Neuronal stem cell (in vitro differentiated cells): Measurements from ENCODE around the gene IMMP2L.
A peak's percentile ranks its signal among the peaks of the same experiment; 100 is the strongest.

Experiments used
- DNase-seq: peaks from one replicate; pipeline ENCODE4 v3.0.0-alpha.2; 2013; ENCODE audit warnings: low spot score
- H2AFZ ChIP-seq: one replicate; pipeline ENCODE4 v1.6.1; 2013; ENCODE audit warnings: mild to moderate bottlenecking, low read length, inconsistent platforms
- H2AK5ac ChIP-seq: 2 replicates; pipeline ENCODE4 v1.6.1; 2013; ENCODE audit warnings: low read depth, mild to moderate bottlenecking, inconsistent platforms, low read length, moderate library complexity, mixed read lengths
- H2BK120ac ChIP-seq: 2 replicates; pipeline ENCODE4 v1.6.1; 2013; ENCODE audit warnings: low read depth, mild to moderate bottlenecking, inconsistent platforms, low read length, moderate library complexity, mixed read lengths
- H2BK12ac ChIP-seq: one replicate; pipeline ENCODE4 v1.6.1; 2013; ENCODE audit warnings: low read length, inconsistent platforms
- H2BK15ac ChIP-seq: 2 replicates; pipeline ENCODE4 v1.6.1; 2013; ENCODE audit warnings: mild to moderate bottlenecking, low read length, inconsistent platforms, mixed read lengths
- H2BK5ac ChIP-seq: one replicate; pipeline ENCODE4 v1.6.1; 2013; ENCODE audit warnings: inconsistent platforms, mild to moderate bottlenecking, low read length, moderate library complexity
- H3K14ac ChIP-seq: one replicate; pipeline ENCODE4 v1.6.1; 2013; ENCODE audit warnings: low read length, inconsistent platforms
- H3K18ac ChIP-seq: 2 replicates; pipeline ENCODE4 v1.6.1; 2013; ENCODE audit warnings: low read length, inconsistent platforms
- H3K23ac ChIP-seq: 2 replicates; pipeline ENCODE4 v1.6.1; 2013; ENCODE audit warnings: low read depth, mild to moderate bottlenecking, mixed read lengths, low read length, inconsistent platforms; ENCODE audit not compliant: poor library complexity
- H3K27ac ChIP-seq: replicated peaks from 3 replicates; pipeline ENCODE4 v1.5.1; 2013; ENCODE audit warnings: low read length, inconsistent platforms
- H3K27me3 ChIP-seq, 3 experiments: 2 replicates each; pipeline ENCODE4 v1.6.1; 2013; ENCODE audit warnings: low read length in 3 of 3, mild to moderate bottlenecking in 2 of 3, inconsistent platforms in 1 of 3, low read depth in 1 of 3, mixed read lengths in 1 of 3, moderate library complexity in 1 of 3; ENCODE audit not compliant: control insufficient read depth in 3 of 3, insufficient read depth in 3 of 3
- H3K36me3 ChIP-seq, 2 donors: replicated peaks in 1 of 2; 2 replicates each; pipeline ENCODE4 v1.6.1; 2013; ENCODE audit warnings: low read length in 2 of 2; ENCODE audit not compliant: control insufficient read depth in 2 of 2, insufficient read depth in 2 of 2
- H3K4ac ChIP-seq: 2 replicates; pipeline ENCODE4 v1.6.1; 2013; ENCODE audit warnings: inconsistent platforms, mild to moderate bottlenecking, low read length, moderate library complexity
- H3K4me1 ChIP-seq, 2 donors: 1 replicate in 1 of 2; 2 replicates in 1 of 2; pipeline ENCODE4 v1.6.1; 2013; ENCODE audit warnings: low read length in 2 of 2, low read depth in 1 of 2; ENCODE audit not compliant: control insufficient read depth in 2 of 2, insufficient read depth in 1 of 2
- H3K4me2 ChIP-seq: one replicate; pipeline ENCODE4 v1.6.1; 2013; ENCODE audit warnings: mild to moderate bottlenecking, low read length, inconsistent platforms; ENCODE audit not compliant: insufficient read depth, poor library complexity, severe bottlenecking
- H3K4me3 ChIP-seq, 2 donors: 2 replicates each; pipeline ENCODE4 v1.5.1; 2013; ENCODE audit warnings: low read length in 2 of 2, mild to moderate bottlenecking in 2 of 2, inconsistent platforms in 1 of 2, moderate library complexity in 1 of 2
- H3K79me1 ChIP-seq: one replicate; pipeline ENCODE4 v1.6.1; 2013; ENCODE audit warnings: low read depth, mild to moderate bottlenecking, inconsistent platforms, low read length, moderate library complexity
- H3K9ac ChIP-seq: one replicate; pipeline ENCODE4 v1.6.1; 2013; ENCODE audit warnings: mild to moderate bottlenecking, low read depth, low read length, inconsistent platforms; ENCODE audit not compliant: poor library complexity
- H3K9me3 ChIP-seq, 2 donors: replicated peaks in 1 of 2; 2 replicates each; pipeline versions ENCODE3 to v1.6.1; 2013; ENCODE audit warnings: low read length in 2 of 2, mild to moderate bottlenecking in 2 of 2, inconsistent platforms in 1 of 2, low read depth in 1 of 2, mixed read lengths in 1 of 2, moderate library complexity in 1 of 2; ENCODE audit not compliant: control insufficient read depth in 2 of 2, insufficient read depth in 1 of 2
- H4K8ac ChIP-seq: one replicate; pipeline ENCODE4 v1.6.1; 2013; ENCODE audit warnings: low read depth, mild to moderate bottlenecking, inconsistent platforms, low read length, moderate library complexity
- H4K91ac ChIP-seq: one replicate; pipeline ENCODE4 v1.6.1; 2013; ENCODE audit warnings: low read length, low read depth, mild to moderate bottlenecking, inconsistent platforms; ENCODE audit not compliant: poor library complexity
- WGBS, 2 donors: extraction: QIAGEN DNeasy Blood & Tissue Kit; methylation state at CpG; one replicate each; pipeline ENCODE4 v1.1.7; 2013; ENCODE audit warnings: missing lambda C conversion rate in 2 of 2, mixed read lengths in 1 of 2; ENCODE audit not compliant: insufficient read length in 2 of 2, insufficient replicate concordance in 1 of 2; ENCODE audit errors: extremely low coverage in 2 of 2; 5-methylcytosine and 5-hydroxymethylcytosine counted together

IMMP2L gene

GRCh38 chr7:111090846-111091245 is 471.4 kb downstream of the IMMP2L start, which contains the start of gene LRRN3:
Gene LRRN3, plus strand, starts transcription at chr7:111091127. Its CDS starts 31,646 bp downstream, at chr7:111122773.
- Histone ChIP-seq H3K27ac (peak within 1 kb of the TSS; percentile 34), H3K27me3 (no peaks in the 10 kb centered on the region), H2BK15ac (no peak within 1 kb of the TSS), H2AK5ac (no peak within 1 kb of the TSS), H2BK12ac (no peak within 1 kb of the TSS), H3K18ac (no peak within 1 kb of the TSS), H4K8ac (no peak within 1 kb of the TSS), H3K23ac (no peak within 1 kb of the TSS), H4K91ac (no peak within 1 kb of the TSS), H3K4me2 (peak within 1 kb of the TSS; percentile 41), H3K14ac (no peak within 1 kb of the TSS), H2BK5ac (no peak within 1 kb of the TSS), H3K4ac (no peak within 1 kb of the TSS), H3K9ac (no peak within 1 kb of the TSS), H3K4me3 (peak within 1 kb of the TSS in 1 of 2 donors; percentile 59), H2AFZ (peak within 1 kb of the TSS; percentile 64), H3K36me3 (no peaks in the 10 kb centered on the region), H3K79me1 (no peaks in the 10 kb centered on the region), H2BK120ac (no peak within 1 kb of the TSS), H3K9me3 (no peaks in the 10 kb centered on the region), H3K4me1 (peaks cover 11 to 13% of the 10 kb centered on the region in 2 donors)
- no CpG with 5 or more reads among the region's 6 CpGs for WGBS, 2 donors
- DNase-seq = no peak

- Histone ChIP-seq H3K27me3 (no peaks in the 10 kb centered on the region), H3K4me3 (no peak overlapping the region), H3K36me3 (no peaks in the 10 kb centered on the region), H3K14ac (no peak overlapping the region), H3K23ac (no peak overlapping the region), H3K4me1 (peaks cover 11 to 13% of the 10 kb centered on the region in 2 donors), H2AFZ (no peak overlapping the region), H2BK120ac (no peak overlapping the region), H3K18ac (no peak overlapping the region), H4K8ac (no peak overlapping the region), H2BK12ac (no peak overlapping the region), H3K9me3 (no peaks in the 10 kb centered on the region), H3K9ac (no peak overlapping the region), H2BK5ac (no peak overlapping the region), H3K4ac (no peak overlapping the region), H3K4me2 (no peak overlapping the region), H4K91ac (no peak overlapping the region), H2AK5ac (no peak overlapping the region), H3K27ac (no peak overlapping the region), H2BK15ac (no peak overlapping the region), H3K79me1 (no peaks in the 10 kb centered on the region)
- no peak for DNase-seq
- WGBS, 2 donors = no CpG with 5 or more reads among the region's 1 CpG
Observed at GRCh38 chr7:111089822-111090426, 472.4 kb downstream of the IMMP2L start.

GRCh38 chr7:111088328-111088727 is 474.0 kb downstream of the IMMP2L start:
- Histone ChIP-seq H3K27ac (no peak overlapping the region), H3K27me3 (no peaks in the 10 kb centered on the region), H3K9ac (no peak overlapping the region), H3K4ac (no peak overlapping the region), H2BK5ac (no peak overlapping the region), H3K4me1 (peaks cover 5% of the 10 kb centered on the region in 2 donors), H3K9me3 (no peaks in the 10 kb centered on the region), H2BK12ac (no peak overlapping the region), H4K8ac (no peak overlapping the region), H2AK5ac (no peak overlapping the region), H3K4me2 (no peak overlapping the region), H3K4me3 (no peak overlapping the region), H3K79me1 (no peaks in the 10 kb centered on the region), H4K91ac (no peak overlapping the region), H3K14ac (no peak overlapping the region), H2BK120ac (no peak overlapping the region), H3K18ac (no peak overlapping the region), H2BK15ac (no peak overlapping the region), H2AFZ (no peak overlapping the region), H3K23ac (no peak overlapping the region), H3K36me3 (no peaks in the 10 kb centered on the region)
- DNase-seq = no peak
- no CpG with 5 or more reads among the region's 1 CpG for WGBS, 2 donors

- H2AK5ac ChIP-seq = no peak overlapping the region
- no peak overlapping the region for H3K4ac ChIP-seq
- H2BK15ac ChIP-seq = no peak overlapping the region
- no peak overlapping the region for H4K91ac ChIP-seq
- H3K4me3 ChIP-seq = no peak overlapping the region
- no peaks in the 10 kb centered on the region for H3K36me3 ChIP-seq
- peaks cover 5 to 16% of the 10 kb centered on the region in 2 donors for H3K4me1 ChIP-seq
- H3K4me2 ChIP-seq = no peak overlapping the region
- H3K14ac ChIP-seq = no peak overlapping the region
- WGBS, 2 donors = no CpG with 5 or more reads among the region's 2 CpGs
- no peak overlapping the region for H2BK12ac ChIP-seq
- no peaks in the 10 kb centered on the region for H3K9me3 ChIP-seq
- H2BK5ac ChIP-seq = no peak overlapping the region
- no peak overlapping the region for H2BK120ac ChIP-seq
- H3K18ac ChIP-seq = no peak overlapping the region
- no peak for DNase-seq
- H3K79me1 ChIP-seq = no peaks in the 10 kb centered on the region
- H2AFZ ChIP-seq = no peak overlapping the region
- H3K9ac ChIP-seq = no peak overlapping the region
- no peaks in the 10 kb centered on the region for H3K27me3 ChIP-seq
- no peak overlapping the region for H3K23ac ChIP-seq
- H3K27ac ChIP-seq = no peak overlapping the region
- no peak overlapping the region for H4K8ac ChIP-seq
Observed at GRCh38 chr7:111086532-111086931, 475.8 kb downstream of the IMMP2L start.
